ENCODE results near the gene ATOSB. TPM values are rescaled to one million over a fixed set of nuclear protein-coding genes. Genes with fewer than 3 reads are reported as not detected.

ATOSB gene
- total RNA-seq, 4 donors from 2014 or later = 13.0 to 28.9 (median 24.2) TPM

DNA sequence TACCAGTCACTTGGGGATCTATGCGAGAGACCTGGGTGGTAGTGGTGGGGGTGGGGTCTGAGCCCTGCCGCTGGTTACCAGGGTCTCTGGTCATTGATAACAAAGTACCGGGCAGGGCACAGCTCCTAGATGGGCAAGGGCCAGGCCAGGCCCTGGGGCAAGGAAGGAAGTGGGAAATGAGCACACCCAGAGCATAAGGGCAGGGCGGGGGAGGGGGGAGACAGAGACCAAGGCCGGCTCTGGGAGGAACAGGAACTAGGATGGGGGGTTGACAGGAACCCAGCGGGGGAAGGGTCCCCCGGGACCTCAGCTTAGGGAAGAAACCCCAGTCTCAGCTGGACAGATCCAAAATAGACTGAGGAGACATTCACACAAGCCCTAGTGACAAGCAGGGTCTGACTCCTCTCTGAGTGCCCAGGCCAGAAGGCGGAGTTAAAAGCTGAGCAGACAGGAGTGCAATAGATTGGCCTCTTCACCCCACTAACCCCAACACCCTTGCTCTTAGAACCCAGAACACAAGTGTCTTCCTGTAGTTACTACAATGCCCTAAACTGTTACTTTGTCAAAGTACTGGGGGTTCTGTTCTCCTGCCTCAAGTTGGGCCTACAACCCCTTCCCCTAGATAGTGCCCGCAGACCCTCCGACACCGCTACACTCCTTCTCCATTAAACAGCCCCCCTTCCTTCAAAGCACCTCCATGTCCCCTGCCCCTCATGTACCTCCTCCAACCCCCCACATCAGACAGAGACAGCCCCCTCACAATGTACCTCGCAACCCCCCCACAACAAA, 628 bp downstream of the ATOSB start:
- ATAC-seq = no peak
- intact Hi-C loops (cut with DNase I; ENCODE audit: low total_unique reads) (loop anchor here (5.0 to 10.0 kb wide), 4 partner anchors 250 to 700 kb away; partner anchors contain the start of genes DNAI1, FAM219A, HINT2 and SPAG8), in situ Hi-C loops (cut with MboI; ENCODE audit: low sequenced_read_pairs in 4 of 4) (loop anchor here (5.0 to 25.0 kb wide), 6 partner anchors 47 to 447 kb away; partner anchors contain the start of gene UNC13B (in 1 of the 4))
- no peaks in the 10 kb centered on the region for H3K36me3 ChIP-seq
- H3K27ac ChIP-seq = peak overlapping the region; percentile 83 to 92 (median 84)
- H3K27me3 ChIP-seq = no peaks in the 10 kb centered on the region
- no peaks in the 10 kb centered on the region for H3K9me3 ChIP-seq
- TF ChIP-seq, protein P1, sequence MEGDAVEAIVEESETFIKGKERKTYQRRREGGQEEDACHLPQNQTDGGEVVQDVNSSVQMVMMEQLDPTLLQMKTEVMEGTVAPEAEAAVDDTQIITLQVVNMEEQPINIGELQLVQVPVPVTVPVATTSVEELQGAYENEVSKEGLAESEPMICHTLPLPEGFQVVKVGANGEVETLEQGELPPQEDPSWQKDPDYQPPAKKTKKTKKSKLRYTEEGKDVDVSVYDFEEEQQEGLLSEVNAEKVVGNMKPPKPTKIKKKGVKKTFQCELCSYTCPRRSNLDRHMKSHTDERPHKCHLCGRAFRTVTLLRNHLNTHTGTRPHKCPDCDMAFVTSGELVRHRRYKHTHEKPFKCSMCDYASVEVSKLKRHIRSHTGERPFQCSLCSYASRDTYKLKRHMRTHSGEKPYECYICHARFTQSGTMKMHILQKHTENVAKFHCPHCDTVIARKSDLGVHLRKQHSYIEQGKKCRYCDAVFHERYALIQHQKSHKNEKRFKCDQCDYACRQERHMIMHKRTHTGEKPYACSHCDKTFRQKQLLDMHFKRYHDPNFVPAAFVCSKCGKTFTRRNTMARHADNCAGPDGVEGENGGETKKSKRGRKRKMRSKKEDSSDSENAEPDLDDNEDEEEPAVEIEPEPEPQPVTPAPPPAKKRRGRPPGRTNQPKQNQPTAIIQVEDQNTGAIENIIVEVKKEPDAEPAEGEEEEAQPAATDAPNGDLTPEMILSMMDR (IDR thresholded peaks at IDR 0.05 in 4 of 5, conservative IDR thresholded peaks at IDR 0.05 in 1 of 5) = no peak
- no peak for TF ChIP-seq POLR2A (IDR thresholded peaks at IDR 0.05)
- DNase-seq = peak in 1 of 2 donors; percentile 48
- H3K4me1 ChIP-seq = peaks cover 30 to 34% of the 10 kb centered on the region in 2 donors
- peak overlapping the region; percentile 58 to 73 (median 68) for H3K4me3 ChIP-seq

DNA sequence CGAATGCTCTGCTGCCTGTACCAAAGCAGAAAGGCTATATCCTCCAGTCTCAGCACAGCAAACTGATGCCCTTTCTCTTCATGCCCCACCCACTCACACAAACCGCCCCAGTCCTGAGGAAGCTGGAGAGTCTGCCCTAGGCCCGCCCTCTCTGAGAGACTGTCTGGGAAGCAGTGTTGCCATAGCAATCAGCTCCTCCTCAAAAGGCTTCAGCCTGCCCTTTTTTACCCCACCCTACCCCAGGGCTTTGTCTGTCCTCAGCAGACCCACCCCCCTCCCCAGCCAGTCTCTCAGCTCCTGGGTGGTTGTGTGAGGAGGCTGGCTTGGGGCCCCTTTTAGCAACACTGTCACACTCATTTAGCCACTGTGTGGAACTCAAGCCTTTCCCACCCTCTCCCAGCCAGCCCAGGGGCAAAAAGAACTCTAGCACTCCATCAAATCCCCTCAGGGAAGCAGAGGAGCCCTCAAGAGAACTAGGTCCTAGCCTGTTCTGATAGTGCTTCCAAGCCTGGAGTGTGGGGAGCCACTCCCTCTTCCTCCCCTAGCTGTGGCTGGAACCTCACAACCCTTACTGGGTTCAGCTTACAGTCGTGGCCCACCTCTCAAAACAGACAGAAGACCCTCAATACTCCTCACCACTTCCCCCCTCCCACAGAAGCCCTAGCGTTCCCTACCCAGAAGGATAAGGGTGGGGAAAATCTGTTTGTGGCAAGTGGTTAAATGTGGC, 1.4 kb downstream of the ATOSB start:
- in situ Hi-C loops (cut with MboI; ENCODE audit: low sequenced_read_pairs in 4 of 4) (loop anchor here in 2 of 4 donors (10.0 to 25.0 kb wide), 2 partner anchors 441 to 448 kb away; a partner anchor contains a TSS), intact Hi-C loops (cut with DNase I; ENCODE audit: low total_unique reads) (loop anchor here (10.0 kb wide), 3 partner anchors 251 to 701 kb away; partner anchors contain the start of genes DNAI1, FAM219A, HINT2 and SPAG8)
- no peak for ATAC-seq
- Histone ChIP-seq H3K27ac (peak overlapping the region; percentile 83 to 92 (median 84)), H3K27me3 (no peaks in the 10 kb centered on the region), H3K36me3 (no peaks in the 10 kb centered on the region), H3K9me3 (no peaks in the 10 kb centered on the region), H3K4me3 (peak overlapping the region; percentile 58 to 73 (median 68)), H3K4me1 (peaks cover 30 to 38% of the 10 kb centered on the region in 2 donors)
- DNase-seq = peak; percentile 57 to 69
- TF ChIP-seq, protein P1 (IDR thresholded peaks at IDR 0.05 in 4 of 5, conservative IDR thresholded peaks at IDR 0.05 in 1 of 5) = no peak
- TF ChIP-seq POLR2A (IDR thresholded peaks at IDR 0.05) = no peak

DNA sequence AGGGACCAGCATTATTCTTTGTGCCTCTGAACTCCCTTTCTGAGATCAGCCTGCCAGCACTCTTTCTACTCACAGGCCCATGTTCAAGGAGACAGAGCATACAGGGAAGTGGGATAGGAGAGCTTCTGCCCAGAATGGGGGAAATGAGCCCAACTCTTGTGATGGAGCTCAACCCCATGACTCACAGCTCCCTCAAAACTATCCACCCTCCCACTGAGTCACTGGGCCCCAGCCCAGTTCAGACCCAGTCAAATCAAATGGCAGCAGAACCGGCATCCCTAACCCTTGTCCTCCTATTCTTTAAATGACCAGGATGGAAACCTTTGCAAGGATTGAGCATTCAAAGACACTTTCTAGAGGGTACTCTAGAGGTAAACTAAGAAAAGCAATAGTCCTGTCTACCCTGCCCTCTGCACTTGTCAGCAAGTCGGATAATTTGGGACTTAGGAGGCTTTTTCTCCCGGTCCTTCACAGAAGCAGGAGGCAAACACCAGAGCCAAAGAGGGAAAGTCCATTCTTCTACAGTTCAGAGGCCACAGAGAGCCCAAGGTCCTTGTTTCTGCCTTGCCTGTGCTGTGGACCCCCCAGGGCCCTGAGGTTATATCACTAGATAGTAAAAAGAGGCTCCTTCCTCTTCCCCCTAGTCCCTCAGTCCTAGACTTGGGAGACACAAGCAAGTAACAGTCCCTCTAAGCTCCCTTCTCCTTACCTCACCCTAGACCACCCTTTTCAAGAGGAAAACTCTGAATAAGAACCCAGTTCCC, 3.2 kb downstream of the ATOSB start:
- Histone ChIP-seq H3K27ac (peak overlapping the region; percentile 83 to 96 (median 88)), H3K4me3 (peak overlapping the region in 1 of 4 donors; percentile 90), H3K36me3 (peaks cover 0 to 11% of the 10 kb centered on the region in 2 donors), H3K27me3 (no peaks in the 10 kb centered on the region), H3K4me1 (peaks cover 30 to 38% of the 10 kb centered on the region in 2 donors), H3K9me3 (no peaks in the 10 kb centered on the region)
- intact Hi-C loops (cut with DNase I; ENCODE audit: low total_unique reads) = loop anchor here (10.0 kb wide), 3 partner anchors 252 to 702 kb away; partner anchors contain the start of genes DNAI1, FAM219A, HINT2 and SPAG8
- in situ Hi-C loops (cut with MboI; ENCODE audit: low sequenced_read_pairs in 4 of 4) = loop anchor here in 2 of 4 donors (10.0 to 25.0 kb wide), 2 partner anchors 442 to 450 kb away; a partner anchor contains a TSS
- ATAC-seq (no peak), DNase-seq (no peak)
- TF ChIP-seq POLR2A (IDR thresholded peaks at IDR 0.05) = no peak
- TF ChIP-seq, protein P1 (IDR thresholded peaks at IDR 0.05 in 4 of 5, conservative IDR thresholded peaks at IDR 0.05 in 1 of 5) = no peak

Measured in gastrocnemius medialis (tissue), 4 donors.